Measurements from ENCODE around the gene SKI. TPM values are rescaled to one million over a fixed set of nuclear protein-coding genes. Genes with fewer than 3 reads are reported as not detected.

SKI gene
- total and polyA plus RNA-seq, 9 of the 15 experiments (the other 6 are each of a cell fraction or from before 2014, with no cell fraction given), result 0.10 to 60.5 (median 4.6) TPM

DNA sequence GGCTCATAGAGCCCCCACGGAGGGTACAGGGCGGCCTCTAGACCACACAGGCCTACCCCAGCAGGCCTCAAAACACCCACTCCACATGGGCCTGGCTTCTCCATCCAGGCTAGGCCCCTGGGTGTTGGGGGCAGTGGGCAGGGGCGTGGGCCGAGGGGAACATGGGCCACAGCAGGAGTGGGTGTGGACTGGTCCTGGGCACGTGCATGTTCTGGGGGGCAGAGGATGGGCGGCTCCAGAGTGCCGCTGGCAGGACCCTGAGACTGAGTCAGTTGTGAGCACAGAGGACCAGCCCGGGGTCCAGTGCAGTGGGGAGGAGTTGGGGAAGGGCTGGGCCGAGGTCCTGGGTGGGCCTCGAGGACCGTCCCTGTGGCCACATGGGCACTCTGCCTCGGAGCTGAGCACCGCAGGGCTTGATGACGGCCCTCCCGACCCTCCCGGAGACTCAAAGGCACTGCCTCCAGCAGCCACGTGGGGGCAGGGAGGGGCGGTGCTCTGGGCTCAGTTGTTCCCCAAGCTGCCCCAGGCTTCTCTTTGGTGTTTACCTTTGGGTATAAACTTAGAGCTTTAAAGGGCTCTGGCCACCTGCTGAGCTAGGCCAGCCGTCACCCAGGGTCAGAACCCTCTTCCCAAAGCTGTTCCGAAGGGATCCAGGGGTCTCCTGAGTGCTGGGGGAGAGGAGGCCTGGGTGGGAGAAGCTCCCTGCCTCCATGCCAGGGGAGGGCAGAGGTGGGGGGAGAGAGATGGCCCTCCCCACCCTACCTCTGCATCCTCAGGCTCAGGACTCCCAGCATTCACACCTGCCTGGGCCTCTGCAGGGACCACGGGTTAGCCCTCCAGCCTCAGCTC is 83.3 kb downstream of the SKI start (continued):
- TF ChIP-seq MYC (IDR thresholded peaks at IDR 0.05; ENCODE audit: low read depth, low read length) (0 out of 2 replicates have a peak, but pooled peaks have one; percentile 21), MYC (CRISPR knock-in tag; IDR thresholded peaks at IDR 0.05; ENCODE audit: borderline replicate concordance, low read depth) (no peak), FOXA1 (IDR thresholded peaks at IDR 0.05; ENCODE audit: borderline replicate concordance) (no peak), ESRRB (CRISPR knock-in tag; IDR thresholded peaks at IDR 0.05; ENCODE audit: borderline replicate concordance) (no peak), NELFE (IDR thresholded peaks at IDR 0.05; ENCODE audit: insufficient read depth, insufficient read length) (no peak), CREB1 (IDR thresholded peaks at IDR 0.05) (no peak), CREB1 (CRISPR knock-in tag; IDR thresholded peaks at IDR 0.05) (no peak), ZEB2 (IDR thresholded peaks at IDR 0.05) (no peak), ZNF76 (CRISPR knock-in tag; IDR thresholded peaks at IDR 0.05; ENCODE audit: borderline replicate concordance) (no peak), RBM22 (IDR thresholded peaks at IDR 0.05; ENCODE audit: low read depth, low read length, poor library complexity, severe bottlenecking) (peak; percentile 28), BDP1 (IDR thresholded peaks at IDR 0.05; ENCODE audit: insufficient read depth, insufficient read length) (no peak), RAD51 (IDR thresholded peaks at IDR 0.05; ENCODE audit: borderline replicate concordance, low read depth) (peak; percentile 44; the same call in 1 of the 2 replicates), DMBX1 (CRISPR knock-in tag; IDR thresholded peaks at IDR 0.05; ENCODE audit: borderline replicate concordance) (no peak)
- TF ChIP-seq, protein P1, sequence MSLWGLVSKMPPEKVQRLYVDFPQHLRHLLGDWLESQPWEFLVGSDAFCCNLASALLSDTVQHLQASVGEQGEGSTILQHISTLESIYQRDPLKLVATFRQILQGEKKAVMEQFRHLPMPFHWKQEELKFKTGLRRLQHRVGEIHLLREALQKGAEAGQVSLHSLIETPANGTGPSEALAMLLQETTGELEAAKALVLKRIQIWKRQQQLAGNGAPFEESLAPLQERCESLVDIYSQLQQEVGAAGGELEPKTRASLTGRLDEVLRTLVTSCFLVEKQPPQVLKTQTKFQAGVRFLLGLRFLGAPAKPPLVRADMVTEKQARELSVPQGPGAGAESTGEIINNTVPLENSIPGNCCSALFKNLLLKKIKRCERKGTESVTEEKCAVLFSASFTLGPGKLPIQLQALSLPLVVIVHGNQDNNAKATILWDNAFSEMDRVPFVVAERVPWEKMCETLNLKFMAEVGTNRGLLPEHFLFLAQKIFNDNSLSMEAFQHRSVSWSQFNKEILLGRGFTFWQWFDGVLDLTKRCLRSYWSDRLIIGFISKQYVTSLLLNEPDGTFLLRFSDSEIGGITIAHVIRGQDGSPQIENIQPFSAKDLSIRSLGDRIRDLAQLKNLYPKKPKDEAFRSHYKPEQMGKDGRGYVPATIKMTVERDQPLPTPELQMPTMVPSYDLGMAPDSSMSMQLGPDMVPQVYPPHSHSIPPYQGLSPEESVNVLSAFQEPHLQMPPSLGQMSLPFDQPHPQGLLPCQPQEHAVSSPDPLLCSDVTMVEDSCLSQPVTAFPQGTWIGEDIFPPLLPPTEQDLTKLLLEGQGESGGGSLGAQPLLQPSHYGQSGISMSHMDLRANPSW (CRISPR knock-in tag; IDR thresholded peaks at IDR 0.05), result no peak
- TF ChIP-seq, protein P2, sequence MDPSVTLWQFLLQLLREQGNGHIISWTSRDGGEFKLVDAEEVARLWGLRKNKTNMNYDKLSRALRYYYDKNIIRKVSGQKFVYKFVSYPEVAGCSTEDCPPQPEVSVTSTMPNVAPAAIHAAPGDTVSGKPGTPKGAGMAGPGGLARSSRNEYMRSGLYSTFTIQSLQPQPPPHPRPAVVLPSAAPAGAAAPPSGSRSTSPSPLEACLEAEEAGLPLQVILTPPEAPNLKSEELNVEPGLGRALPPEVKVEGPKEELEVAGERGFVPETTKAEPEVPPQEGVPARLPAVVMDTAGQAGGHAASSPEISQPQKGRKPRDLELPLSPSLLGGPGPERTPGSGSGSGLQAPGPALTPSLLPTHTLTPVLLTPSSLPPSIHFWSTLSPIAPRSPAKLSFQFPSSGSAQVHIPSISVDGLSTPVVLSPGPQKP (CRISPR knock-in tag; IDR thresholded peaks at IDR 0.05), result no peak

All from K562 (cell line).